Panc1 (cell line): ENCODE data around the gene STRA6.

Experiments
- CTCF ChIP-seq: fragments of 450-650 bp; IDR thresholded peaks from 2 replicates; pipeline ENCODE4 v1.5.1; 2017; ENCODE audit warnings: mild to moderate bottlenecking
- REST ChIP-seq, 2 experiments: IDR thresholded peaks; 2 replicates each; pipeline ENCODE4 v1.6.1; 2011 to 2012; ENCODE audit warnings: low read depth in 2 of 2, control low read depth in 1 of 2, low read length in 1 of 2, mild to moderate bottlenecking in 1 of 2, moderate library complexity in 1 of 2; ENCODE audit not compliant: insufficient read depth in 1 of 2
- SIN3A ChIP-seq: IDR thresholded peaks from 2 replicates; pipeline ENCODE4 v1.6.1; 2012; ENCODE audit warnings: low read depth, mild to moderate bottlenecking, low read length, moderate library complexity, borderline replicate concordance; ENCODE audit not compliant: insufficient read depth
- TCF7L2 ChIP-seq: IDR thresholded peaks from 2 replicates; pipeline ENCODE4 v1.6.1; 2011; ENCODE audit warnings: mild to moderate bottlenecking, low read depth, low read length, inconsistent platforms

GRCh38 chr15:74209560-74209958 is 7.0 kb upstream of the STRA6 start:
- TF ChIP-seq CTCF (no peak), SIN3A (no peak), REST (IDR thresholded peaks at IDR 0.05; ENCODE audit: insufficient read depth in 1 of 2, low read depth in 2 of 2, low read length in 1 of 2) (no peak), TCF7L2 (no peak)
